Smooth muscle cell (in vitro differentiated cells): ENCODE measurements around the gene ERICH6. TPM values are rescaled to one million over a fixed set of nuclear protein-coding genes. Genes with fewer than 3 reads are reported as not detected.

Source experiments
- DNase-seq: peaks from one replicate; lab custom pipeline; 2025; ENCODE audit not compliant: unreplicated experiment; lab: John Stamatoyannopoulos, UW
- H2AFZ ChIP-seq: fragments of 200-600 bp; sonication (generic); 2 replicates; pipeline ENCODE4 v1.6.0; 2016; ENCODE audit warnings: antibody characterized with exemption, low read depth, mild to moderate bottlenecking
- H3F3A ChIP-seq: fragments of 200-600 bp; sonication (generic); 2 replicates; pipeline ENCODE4 v1.6.0; 2017; ENCODE audit warnings: antibody characterized with exemption, low read depth
- H3K27ac ChIP-seq: fragments of 200-600 bp; sonication (generic); 2 replicates; pipeline ENCODE4 v1.5.1; 2016; ENCODE audit warnings: low read depth, mild to moderate bottlenecking
- H3K27me3 ChIP-seq: fragments of 200-600 bp; sonication (generic); 2 replicates; pipeline ENCODE4 v1.6.1; 2016; ENCODE audit warnings: low read depth, mild to moderate bottlenecking
- H3K36me3 ChIP-seq: fragments of 200-600 bp; sonication (generic); 2 replicates; pipeline ENCODE4 v1.5.1; 2016; ENCODE audit warnings: low read depth
- H3K4me1 ChIP-seq: fragments of 200-600 bp; sonication (generic); 2 replicates; pipeline ENCODE4 v1.5.1; 2016; ENCODE audit warnings: low read depth
- H3K4me2 ChIP-seq: fragments of 200-600 bp; sonication (generic); 2 replicates; pipeline ENCODE4 v1.6.0; 2016; ENCODE audit warnings: mild to moderate bottlenecking
- H3K4me3 ChIP-seq: fragments of 200-600 bp; sonication (generic); 2 replicates; pipeline ENCODE4 v1.5.1; 2016; ENCODE audit warnings: mild to moderate bottlenecking
- H3K79me2 ChIP-seq: fragments of 200-600 bp; sonication (generic); 2 replicates; pipeline ENCODE4 v1.6.0; 2016; ENCODE audit warnings: low read depth, mild to moderate bottlenecking
- H3K9ac ChIP-seq: fragments of 200-600 bp; sonication (generic); 2 replicates; pipeline ENCODE4 v1.6.0; 2016; ENCODE audit warnings: low read depth
- H3K9me3 ChIP-seq: fragments of 200-600 bp; sonication (generic); replicated peaks from 2 replicates; pipeline ENCODE4 v1.5.1; 2016; ENCODE audit warnings: low read depth
- H4K20me1 ChIP-seq: fragments of 200-600 bp; sonication (generic); 2 replicates; pipeline ENCODE4 v1.6.0; 2016; ENCODE audit warnings: low read depth
- CTCF ChIP-seq: fragments of 200-600 bp; sonication (generic); IDR thresholded peaks from 2 replicates; pipeline ENCODE4 v1.5.1; 2017; ENCODE audit warnings: borderline replicate concordance, mild to moderate bottlenecking, antibody characterized with exemption; ENCODE audit not compliant: insufficient read depth, poor library complexity, severe bottlenecking
- WGBS: methylation state at CpG from one replicate; pipeline ENCODE4 v1.1.7; 2016; ENCODE audit warnings: low lambda C conversion rate; 5-methylcytosine and 5-hydroxymethylcytosine counted together
- polyA plus RNA-seq: library from polyadenylated mRNA; unstranded; fragments of >200 nt; fragmentation: Nextera tagmentation; extraction: Ambion mirVana; gene quantifications from 2 replicates; pipeline ENCODE4 v1.2.1, GENCODE V29; 2016
- total RNA-seq: library from RNA; depleted of rRNA; stranded (reverse); fragments of >200 nt; gene quantifications from 2 replicates; pipeline ENCODE4 v1.2.3, GENCODE V29; 2014

Gene ERICH6
- total and polyA plus RNA-seq, 2 experiments from 2014 or later = 0.38 TPM; not detected in 1

- no peak overlapping the region for H3K4me2 ChIP-seq
- peak overlapping the region; percentile 10 for H3K27ac ChIP-seq
- DNase-seq = no peak
- WGBS = 95% methylated on average over 5 of the region's 5 CpGs
- H4K20me1 ChIP-seq = peaks cover 98% of the 10 kb centered on the region
- H2AFZ ChIP-seq = no peak overlapping the region
- peaks cover 92% of the 10 kb centered on the region for H3K79me2 ChIP-seq
- H3K4me3 ChIP-seq = no peak overlapping the region
- peaks cover 7% of the 10 kb centered on the region for H3F3A ChIP-seq
- no peaks in the 10 kb centered on the region for H3K36me3 ChIP-seq
- no peak overlapping the region for H3K9ac ChIP-seq
- peaks cover 16% of the 10 kb centered on the region for H3K4me1 ChIP-seq
- TF ChIP-seq CTCF = no peak
- H3K27me3 ChIP-seq = no peaks in the 10 kb centered on the region
- H3K9me3 ChIP-seq = no peaks in the 10 kb centered on the region
Measured at GRCh38 chr3:150747886-150748683, 44.4 kb upstream of the ERICH6 start.

GRCh38 chr3:150746791-150747590 lies 43.3 kb upstream of the ERICH6 start:
- H3K36me3 ChIP-seq = no peaks in the 10 kb centered on the region
- H2AFZ ChIP-seq = no peak overlapping the region
- peaks cover 7% of the 10 kb centered on the region for H3F3A ChIP-seq
- H3K27ac ChIP-seq = peak overlapping the region; percentile 37
- 88% methylated on average over 7 of the region's 7 CpGs for WGBS
- H3K27me3 ChIP-seq = no peaks in the 10 kb centered on the region
- DNase-seq = no peak
- H4K20me1 ChIP-seq = peaks cover 98% of the 10 kb centered on the region
- H3K79me2 ChIP-seq = peaks cover 93% of the 10 kb centered on the region
- H3K4me2 ChIP-seq = no peak overlapping the region
- no peaks in the 10 kb centered on the region for H3K9me3 ChIP-seq
- no peak overlapping the region for H3K4me3 ChIP-seq
- peaks cover 16% of the 10 kb centered on the region for H3K4me1 ChIP-seq
- no peak for TF ChIP-seq CTCF
- no peak overlapping the region for H3K9ac ChIP-seq

GRCh38 chr3:150745832-150746231 lies 42.1 kb upstream of the ERICH6 start:
- Histone ChIP-seq H3K27ac (no peak overlapping the region), H3K4me3 (no peak overlapping the region), H3K4me2 (no peak overlapping the region), H3K4me1 (peaks cover 16% of the 10 kb centered on the region), H4K20me1 (peaks cover 98% of the 10 kb centered on the region), H3F3A (peaks cover 12% of the 10 kb centered on the region), H3K79me2 (peaks cover 82% of the 10 kb centered on the region), H3K27me3 (no peaks in the 10 kb centered on the region), H2AFZ (no peak overlapping the region), H3K9ac (no peak overlapping the region), H3K36me3 (no peaks in the 10 kb centered on the region), H3K9me3 (no peaks in the 10 kb centered on the region)
- 100% methylated on average over 3 of the region's 3 CpGs for WGBS
- DNase-seq = no peak
- no peak for TF ChIP-seq CTCF
